ENCODE measurements around the gene SLC25A25.

SLC25A25 gene

DNA sequence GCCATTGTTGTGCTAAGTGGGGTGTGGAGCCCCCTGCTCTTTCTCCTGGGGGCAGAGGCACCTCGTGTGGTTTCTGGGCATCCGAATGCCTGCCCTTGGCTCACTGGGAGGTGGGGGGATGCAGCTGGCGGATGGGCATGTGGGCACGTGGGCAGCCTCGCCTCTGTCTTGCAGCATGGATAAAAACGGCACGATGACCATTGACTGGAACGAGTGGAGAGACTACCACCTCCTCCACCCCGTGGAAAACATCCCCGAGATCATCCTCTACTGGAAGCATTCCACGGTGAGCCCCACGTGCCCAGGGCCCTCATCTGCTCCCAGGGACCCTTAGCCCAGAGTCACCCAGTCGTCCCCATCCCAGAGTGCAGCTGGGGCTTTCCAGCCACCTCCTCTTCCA lies 34.2 kb downstream of the SLC25A25 start:
- H3K4me3 ChIP-seq (ENCODE audit: low read depth, low read length), result no peak overlapping the region
- no peak for DNase-seq (ENCODE audit: low read depth)
- TF ChIP-seq, protein P1, sequence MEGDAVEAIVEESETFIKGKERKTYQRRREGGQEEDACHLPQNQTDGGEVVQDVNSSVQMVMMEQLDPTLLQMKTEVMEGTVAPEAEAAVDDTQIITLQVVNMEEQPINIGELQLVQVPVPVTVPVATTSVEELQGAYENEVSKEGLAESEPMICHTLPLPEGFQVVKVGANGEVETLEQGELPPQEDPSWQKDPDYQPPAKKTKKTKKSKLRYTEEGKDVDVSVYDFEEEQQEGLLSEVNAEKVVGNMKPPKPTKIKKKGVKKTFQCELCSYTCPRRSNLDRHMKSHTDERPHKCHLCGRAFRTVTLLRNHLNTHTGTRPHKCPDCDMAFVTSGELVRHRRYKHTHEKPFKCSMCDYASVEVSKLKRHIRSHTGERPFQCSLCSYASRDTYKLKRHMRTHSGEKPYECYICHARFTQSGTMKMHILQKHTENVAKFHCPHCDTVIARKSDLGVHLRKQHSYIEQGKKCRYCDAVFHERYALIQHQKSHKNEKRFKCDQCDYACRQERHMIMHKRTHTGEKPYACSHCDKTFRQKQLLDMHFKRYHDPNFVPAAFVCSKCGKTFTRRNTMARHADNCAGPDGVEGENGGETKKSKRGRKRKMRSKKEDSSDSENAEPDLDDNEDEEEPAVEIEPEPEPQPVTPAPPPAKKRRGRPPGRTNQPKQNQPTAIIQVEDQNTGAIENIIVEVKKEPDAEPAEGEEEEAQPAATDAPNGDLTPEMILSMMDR (IDR thresholded peaks at IDR 0.05; ENCODE audit: low read depth, low read length, missing control alignments), result no peak

DNA sequence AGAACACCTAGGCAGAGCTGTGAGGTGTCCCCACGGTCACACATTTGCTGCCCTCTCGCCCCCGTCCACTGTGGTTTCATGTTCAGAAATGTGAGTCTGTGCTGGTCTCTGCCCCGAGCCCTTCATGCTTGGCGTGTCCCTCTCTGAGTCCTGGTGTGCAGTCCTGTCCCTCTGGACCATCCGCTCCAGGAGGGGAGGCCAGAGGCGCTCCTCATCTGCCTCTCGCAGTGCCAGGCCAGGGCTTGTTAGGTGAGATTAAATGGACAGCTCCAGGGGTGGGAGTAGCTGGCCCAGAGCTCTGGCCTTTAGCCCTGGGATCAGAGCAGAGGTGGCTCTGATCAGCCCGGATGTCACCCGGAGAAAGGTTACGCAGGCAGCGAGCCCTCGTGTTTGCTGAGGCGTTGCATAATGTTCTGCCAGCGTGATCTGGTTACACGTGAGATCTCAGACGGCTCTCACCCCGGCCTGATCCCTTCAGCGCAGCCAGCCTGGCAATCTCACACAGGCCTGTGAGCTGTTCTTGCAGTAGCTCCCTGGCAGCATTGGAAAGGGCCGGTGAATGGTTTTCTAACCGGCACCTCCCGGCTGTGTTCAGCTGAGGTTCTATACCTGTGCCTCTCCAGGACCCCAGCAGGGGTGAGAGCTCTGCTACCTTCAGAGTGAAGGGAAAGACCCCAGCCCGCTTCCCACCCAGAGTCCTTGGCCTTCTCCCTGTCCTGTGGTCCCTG lies 35.0 kb downstream of the SLC25A25 start:
- no peak overlapping the region for H3K4me3 ChIP-seq (ENCODE audit: low read depth, low read length)
- TF ChIP-seq, protein P1 (IDR thresholded peaks at IDR 0.05; ENCODE audit: low read depth, low read length, missing control alignments), result no peak
- DNase-seq (ENCODE audit: low read depth), result no peak

DNA sequence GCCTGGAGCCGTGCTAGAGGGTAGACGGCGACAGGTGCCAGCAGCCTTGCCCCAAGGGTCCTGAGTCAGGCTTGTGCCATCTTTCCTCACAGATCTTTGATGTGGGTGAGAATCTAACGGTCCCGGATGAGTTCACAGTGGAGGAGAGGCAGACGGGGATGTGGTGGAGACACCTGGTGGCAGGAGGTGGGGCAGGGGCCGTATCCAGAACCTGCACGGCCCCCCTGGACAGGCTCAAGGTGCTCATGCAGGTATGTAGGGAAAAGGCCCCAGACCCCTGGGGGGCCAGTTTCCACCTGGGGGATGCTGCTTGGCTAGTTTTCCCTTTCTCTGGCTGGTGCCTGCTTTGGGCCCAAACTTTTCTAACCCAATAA lies 35.5 kb downstream of the SLC25A25 start:
- H3K4me3 ChIP-seq (ENCODE audit: low read depth, low read length), result no peak overlapping the region
- TF ChIP-seq, protein P1 (IDR thresholded peaks at IDR 0.05; ENCODE audit: low read depth, low read length, missing control alignments), result no peak
- no peak for DNase-seq (ENCODE audit: low read depth)

DNA sequence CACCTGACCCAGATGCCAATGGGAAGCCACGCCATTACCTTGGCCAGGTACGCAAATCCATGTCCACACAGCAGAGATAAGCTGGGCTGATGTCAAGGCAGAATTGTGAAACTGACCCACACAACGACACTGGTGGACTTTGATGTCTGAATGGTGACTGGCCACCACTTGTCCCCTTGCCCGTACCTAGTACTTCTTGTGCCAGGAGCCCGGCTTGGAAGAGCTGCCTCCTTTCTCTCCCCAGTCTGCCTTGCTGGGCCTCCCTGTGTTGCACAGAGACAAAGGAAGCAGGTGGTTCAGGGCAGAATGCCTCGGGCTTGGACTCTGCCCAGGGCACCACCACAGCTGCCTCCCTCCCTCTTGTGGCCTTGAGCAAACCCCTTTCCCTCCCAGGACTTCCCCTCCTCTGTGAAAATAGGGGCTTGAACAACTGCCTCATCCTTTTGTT lies 36.2 kb downstream of the SLC25A25 start:
- TF ChIP-seq, protein P1 (IDR thresholded peaks at IDR 0.05; ENCODE audit: low read depth, low read length, missing control alignments), result no peak
- no peak for DNase-seq (ENCODE audit: low read depth)
- H3K4me3 ChIP-seq (ENCODE audit: low read depth, low read length), result no peak overlapping the region

DNA sequence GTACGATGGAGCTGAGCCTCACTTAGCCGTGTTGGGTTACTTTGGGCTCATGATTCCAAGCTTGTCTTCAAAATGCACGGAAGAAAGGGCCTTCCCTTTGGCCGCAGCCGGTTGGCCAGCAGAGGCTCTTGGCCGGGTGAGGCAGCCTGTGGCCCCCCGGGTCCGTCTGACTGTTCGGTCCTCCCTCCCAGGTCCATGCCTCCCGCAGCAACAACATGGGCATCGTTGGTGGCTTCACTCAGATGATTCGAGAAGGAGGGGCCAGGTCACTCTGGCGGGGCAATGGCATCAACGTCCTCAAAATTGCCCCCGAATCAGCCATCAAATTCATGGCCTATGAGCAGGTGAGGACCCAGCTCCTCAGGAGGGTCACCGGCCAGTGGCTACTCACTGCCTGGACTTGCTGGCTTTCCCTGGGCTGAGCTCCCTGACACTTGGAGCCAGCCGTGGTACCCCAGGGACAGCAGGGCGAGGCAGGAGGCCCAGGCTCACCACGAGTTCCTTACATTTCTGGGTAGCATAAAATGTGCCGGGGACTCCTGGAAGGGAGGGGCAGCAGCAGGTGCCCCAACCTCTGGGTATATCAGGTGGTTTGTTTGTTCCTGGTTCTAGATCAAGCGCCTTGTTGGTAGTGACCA lies 37.6 kb downstream of the SLC25A25 start:
- TF ChIP-seq, protein P1 (IDR thresholded peaks at IDR 0.05; ENCODE audit: low read depth, low read length, missing control alignments), result no peak
- H3K4me3 ChIP-seq (ENCODE audit: low read depth, low read length), result no peak overlapping the region
- DNase-seq (ENCODE audit: low read depth), result no peak

DNA sequence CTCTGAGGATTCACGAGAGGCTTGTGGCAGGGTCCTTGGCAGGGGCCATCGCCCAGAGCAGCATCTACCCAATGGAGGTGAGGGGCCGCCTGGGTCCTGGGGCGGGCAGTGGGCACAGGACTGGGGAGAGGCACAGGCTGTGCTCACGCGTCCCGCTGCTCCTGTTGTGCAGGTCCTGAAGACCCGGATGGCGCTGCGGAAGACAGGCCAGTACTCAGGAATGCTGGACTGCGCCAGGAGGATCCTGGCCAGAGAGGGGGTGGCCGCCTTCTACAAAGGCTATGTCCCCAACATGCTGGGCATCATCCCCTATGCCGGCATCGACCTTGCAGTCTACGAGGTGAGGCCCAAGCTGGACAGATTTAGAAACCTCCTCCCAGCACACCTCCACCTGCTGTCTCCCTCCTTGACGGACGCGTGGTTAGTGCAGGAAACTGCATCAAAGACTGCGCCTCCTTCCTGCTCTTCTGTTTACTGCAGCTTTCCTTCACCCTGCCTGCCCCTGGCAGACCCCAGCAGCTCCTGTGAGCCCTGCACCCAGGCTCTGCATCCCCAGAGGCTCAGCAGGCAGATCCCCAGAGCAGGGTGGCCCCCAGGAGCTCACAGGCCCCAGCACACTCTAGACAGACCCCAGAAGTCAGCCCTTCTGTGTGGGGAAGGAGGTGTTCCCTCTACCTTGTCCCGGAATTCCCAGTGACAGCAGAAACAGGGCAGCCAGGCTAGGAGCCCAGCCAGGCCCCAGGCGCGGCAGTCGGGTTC lies 38.3 kb downstream of the SLC25A25 start:
- H3K4me3 ChIP-seq (ENCODE audit: low read depth, low read length), result no peak overlapping the region

More for the DNA sequence above, 38.3 kb downstream of the SLC25A25 start:
- TF ChIP-seq, protein P1 (IDR thresholded peaks at IDR 0.05; ENCODE audit: low read depth, low read length, missing control alignments), result no peak
- no peak for DNase-seq (ENCODE audit: low read depth)

Measured in GM12864 (cell line).